ENCODE results near the gene RAMP1. TPM values are rescaled to one million over a fixed set of nuclear protein-coding genes. Genes with fewer than 3 reads are reported as not detected.

RAMP1 gene
- total RNA-seq = 100 to 1,000 TPM in 3 of 4 donors, 10 to 100 TPM in 1; 44.1 to 591 (median 424) TPM

- H3K9me3 ChIP-seq = no peaks in the 10 kb centered on the region
- intact Hi-C loops (cut with DNase I; ENCODE audit: low total_unique reads) = no loop called here
- H3K27ac ChIP-seq = peak within 1 kb of the TSS; percentile 98 to 100
- TF ChIP-seq CTCF (IDR thresholded peaks at IDR 0.05) = no peak
- TF ChIP-seq POLR2A (IDR thresholded peaks at IDR 0.05) = peak in 1 of 2 donors; percentile 56
- no peaks in the 10 kb centered on the region for H3K27me3 ChIP-seq
- peak; percentile 39 to 50 for DNase-seq
- peak within 1 kb of the TSS; percentile 71 to 75 for H3K4me3 ChIP-seq
- no peaks in the 10 kb centered on the region for H3K36me3 ChIP-seq
- H3K4me1 ChIP-seq = peaks cover 13 to 17% of the 10 kb centered on the region in 2 donors
These were observed at the start of gene RAMP1 for GRCh38 chr2:237859533-237860272. Gene RAMP1, plus strand, starts transcription at chr2:237859623. Its CDS starts 53 bp downstream, at chr2:237859676.

DNA sequence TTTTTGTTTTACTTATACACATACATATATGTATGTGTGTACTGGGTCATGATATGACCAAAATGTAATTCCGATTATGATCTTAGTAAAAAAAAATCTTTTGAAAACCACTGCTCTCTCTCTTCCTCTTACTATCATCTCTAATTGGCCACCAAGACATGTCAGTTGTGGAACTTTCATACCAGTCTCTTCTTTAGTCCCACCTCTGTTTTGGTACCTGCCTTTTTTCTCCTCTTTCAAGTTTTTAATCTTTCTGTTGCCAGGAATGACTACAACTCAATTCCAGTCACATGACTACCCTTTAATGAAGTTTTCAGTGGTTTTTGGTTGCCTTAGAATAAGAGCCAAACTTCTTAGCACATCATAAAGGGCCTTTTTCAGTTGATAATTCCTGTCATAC, 43.8 kb upstream of the RAMP1 start:
- H3K9me3 ChIP-seq = no peaks in the 10 kb centered on the region
- H3K4me3 ChIP-seq = no peak overlapping the region
- no peak for DNase-seq
- intact Hi-C loops (cut with DNase I; ENCODE audit: low total_unique reads) = no loop called here
- no peaks in the 10 kb centered on the region for H3K4me1 ChIP-seq
- H3K36me3 ChIP-seq = no peaks in the 10 kb centered on the region
- no peaks in the 10 kb centered on the region for H3K27me3 ChIP-seq
- no peak for TF ChIP-seq POLR2A (IDR thresholded peaks at IDR 0.05)
- no peak for TF ChIP-seq CTCF (IDR thresholded peaks at IDR 0.05)
- H3K27ac ChIP-seq = no peak overlapping the region

DNA sequence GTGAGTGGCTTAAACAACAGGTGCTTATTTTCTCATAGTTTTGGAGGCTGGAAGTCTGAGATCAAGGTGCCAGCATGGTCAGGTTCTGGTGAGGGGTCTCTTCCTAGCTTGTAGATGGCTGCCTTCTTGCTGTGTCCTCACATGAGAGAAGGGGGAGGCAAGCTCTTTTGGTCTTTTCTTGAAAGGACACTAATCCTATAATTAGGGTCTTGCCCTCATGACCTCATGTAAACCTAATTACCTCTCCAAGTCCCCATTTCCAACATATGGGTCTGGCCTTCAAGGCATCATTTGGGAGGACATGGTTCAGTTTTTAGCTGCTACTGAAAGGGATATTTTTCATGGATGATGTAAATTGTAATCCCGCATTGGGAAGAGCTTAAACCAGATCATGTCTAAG, 42.9 kb upstream of the RAMP1 start:
- H3K4me3 ChIP-seq = no peak overlapping the region
- intact Hi-C loops (cut with DNase I; ENCODE audit: low total_unique reads) = no loop called here
- TF ChIP-seq POLR2A (IDR thresholded peaks at IDR 0.05) = no peak
- TF ChIP-seq CTCF (IDR thresholded peaks at IDR 0.05) = no peak
- no peaks in the 10 kb centered on the region for H3K9me3 ChIP-seq
- DNase-seq = no peak
- H3K36me3 ChIP-seq = no peaks in the 10 kb centered on the region
- no peak overlapping the region for H3K27ac ChIP-seq
- no peaks in the 10 kb centered on the region for H3K4me1 ChIP-seq
- no peaks in the 10 kb centered on the region for H3K27me3 ChIP-seq

DNA sequence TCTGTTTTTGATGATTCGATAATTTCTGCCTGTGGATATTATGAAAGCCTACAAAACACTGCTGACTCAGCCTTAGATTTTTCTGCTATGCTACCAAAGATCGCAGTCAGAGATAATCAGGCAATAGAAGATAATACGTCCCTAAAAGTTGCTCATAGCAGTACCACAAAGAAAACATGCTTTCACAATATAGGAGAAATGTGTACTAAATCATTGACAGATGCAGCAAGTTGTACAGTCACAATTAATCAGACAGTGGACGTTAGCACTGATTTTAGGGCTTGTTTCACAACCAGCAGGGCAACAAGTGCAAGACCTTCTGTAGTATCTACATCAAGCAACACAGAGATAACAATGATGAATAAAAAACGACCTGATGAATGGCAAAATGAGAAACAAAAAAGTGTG, 41.4 kb upstream of the RAMP1 start:
- H3K36me3 ChIP-seq = no peaks in the 10 kb centered on the region
- no peak for DNase-seq
- H3K4me1 ChIP-seq = no peaks in the 10 kb centered on the region
- H3K27me3 ChIP-seq = no peaks in the 10 kb centered on the region
- H3K9me3 ChIP-seq = no peaks in the 10 kb centered on the region
- H3K27ac ChIP-seq = no peak overlapping the region
- TF ChIP-seq POLR2A (IDR thresholded peaks at IDR 0.05) (no peak), CTCF (IDR thresholded peaks at IDR 0.05) (no peak)
- no peak overlapping the region for H3K4me3 ChIP-seq
- intact Hi-C loops (cut with DNase I; ENCODE audit: low total_unique reads) = no loop called here

- no peaks in the 10 kb centered on the region for H3K9me3 ChIP-seq
- H3K4me3 ChIP-seq = no peak overlapping the region
- no peaks in the 10 kb centered on the region for H3K27me3 ChIP-seq
- intact Hi-C loops (cut with DNase I; ENCODE audit: low total_unique reads) = no loop called here
- TF ChIP-seq CTCF (IDR thresholded peaks at IDR 0.05) (no peak), POLR2A (IDR thresholded peaks at IDR 0.05) (no peak)
- no peak for DNase-seq
- no peaks in the 10 kb centered on the region for H3K36me3 ChIP-seq
- no peaks in the 10 kb centered on the region for H3K4me1 ChIP-seq
- no peak overlapping the region for H3K27ac ChIP-seq
These were observed 40.2 kb upstream of the RAMP1 start for GRCh38 chr2:237819231-237819630.
